ENCODE results near the gene ATP6AP1.

Gene ATP6AP1

GRCh38 chrX:154472685-154473632 lies 44.5 kb downstream of the ATP6AP1 start:
- DNase-seq: no peak

- DNase-seq: no peak
Measured at GRCh38 chrX:154473683-154474082, 45.2 kb downstream of the ATP6AP1 start.

- peak; percentile 9 for DNase-seq
Measured at GRCh38 chrX:154476821-154477220, 48.3 kb downstream of the ATP6AP1 start.

GRCh38 chrX:154477891-154478477 lies 49.5 kb downstream of the ATP6AP1 start:
- DNase-seq: peak; percentile 22

- peak; percentile 94 for DNase-seq
Measured at GRCh38 chrX:154478728-154479622, 50.5 kb downstream of the ATP6AP1 start, which contains the start of gene LAGE3. Gene LAGE3 (minus strand): TSS chrX:154479281. CDS start chrX:154478915, 366 bp downstream.

- DNase-seq: no peak
Measured at GRCh38 chrX:154481195-154481594, 52.7 kb downstream of the ATP6AP1 start.

GRCh38 chrX:154481911-154482601 lies 53.6 kb downstream of the ATP6AP1 start:
- no peak for DNase-seq

- no peak for DNase-seq
Measured at GRCh38 chrX:154482786-154483185, 54.3 kb downstream of the ATP6AP1 start.

DNA sequence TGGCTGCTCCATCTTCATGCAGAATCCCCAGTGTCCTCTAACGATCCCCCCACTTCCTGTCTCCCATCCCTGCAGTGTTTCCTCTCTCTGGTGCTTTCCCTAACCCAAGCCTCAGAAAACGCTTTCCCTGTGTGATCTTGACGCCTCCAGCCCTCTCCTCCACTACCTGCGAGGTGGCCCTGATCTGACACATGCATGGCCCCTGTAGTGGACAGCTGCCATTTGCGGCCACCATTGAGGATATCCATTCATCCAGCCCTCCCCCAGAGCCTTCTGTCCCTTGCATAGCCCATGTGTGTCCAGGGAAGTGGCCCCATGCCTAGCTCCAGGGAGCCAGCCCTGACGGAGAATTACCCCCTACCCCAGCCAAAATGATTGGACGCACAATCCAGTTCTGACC lies 54.8 kb downstream of the ATP6AP1 start:
- no peak for DNase-seq

DNA sequence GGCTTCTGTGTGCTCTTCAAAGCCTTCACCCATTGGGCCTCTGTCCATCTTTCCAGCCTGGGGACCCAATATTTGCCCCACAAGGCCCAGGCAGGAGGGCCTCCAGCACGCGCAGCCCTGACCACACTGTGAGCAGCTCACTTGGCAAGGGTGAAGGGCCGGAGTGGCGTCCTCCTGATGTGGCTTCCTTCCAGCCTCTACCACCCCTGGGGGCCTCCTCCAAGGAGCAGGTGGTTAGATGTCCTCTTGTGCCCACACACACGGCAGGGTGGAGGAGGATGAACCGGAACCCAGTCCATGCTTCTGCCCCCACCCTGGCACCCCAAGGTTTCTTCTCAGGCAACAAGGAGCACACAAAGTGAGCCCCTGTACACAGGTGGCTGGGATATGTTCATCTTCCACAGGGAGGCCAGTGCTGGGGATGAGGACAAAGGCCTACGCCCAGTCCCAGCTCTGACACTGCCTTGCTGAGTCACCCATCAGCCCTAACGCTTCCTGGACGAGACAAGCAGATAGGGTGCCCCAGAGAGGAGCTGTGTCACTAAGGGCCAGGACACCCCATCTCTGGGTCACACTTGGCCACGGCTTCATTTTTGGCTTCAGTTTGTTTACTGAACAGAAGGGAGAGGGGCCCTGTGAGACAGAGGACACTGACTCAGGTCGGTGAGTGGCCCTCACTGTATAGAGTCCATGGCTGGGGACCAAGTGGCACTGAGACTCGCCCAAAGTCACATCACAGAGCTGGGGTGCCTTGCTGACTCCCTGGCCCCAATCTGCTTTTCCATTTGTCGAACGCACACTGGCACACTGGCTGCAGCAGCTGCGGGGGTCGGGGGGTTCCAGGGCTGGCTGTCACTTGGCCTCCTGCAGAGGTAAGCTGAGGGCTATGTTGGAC lies 56.0 kb downstream of the ATP6AP1 start:
- DNase-seq: no peak

GRCh38 chrX:154485150-154486051 lies 56.9 kb downstream of the ATP6AP1 start:
- no peak for DNase-seq

GRCh38 chrX:154486052-154486395 lies 57.5 kb downstream of the ATP6AP1 start:
- peak; percentile 35 for DNase-seq
